GM15510 (cell line): Measurements from ENCODE around the gene MOB2.

Experiments
- POLR2A ChIP-seq: IDR thresholded peaks from 3 replicates; pipeline ENCODE4 v1.6.1; 2011; ENCODE audit warnings: borderline replicate concordance; ENCODE audit not compliant: insufficient read length; ENCODE audit errors: extremely low read depth

Gene MOB2

DNA sequence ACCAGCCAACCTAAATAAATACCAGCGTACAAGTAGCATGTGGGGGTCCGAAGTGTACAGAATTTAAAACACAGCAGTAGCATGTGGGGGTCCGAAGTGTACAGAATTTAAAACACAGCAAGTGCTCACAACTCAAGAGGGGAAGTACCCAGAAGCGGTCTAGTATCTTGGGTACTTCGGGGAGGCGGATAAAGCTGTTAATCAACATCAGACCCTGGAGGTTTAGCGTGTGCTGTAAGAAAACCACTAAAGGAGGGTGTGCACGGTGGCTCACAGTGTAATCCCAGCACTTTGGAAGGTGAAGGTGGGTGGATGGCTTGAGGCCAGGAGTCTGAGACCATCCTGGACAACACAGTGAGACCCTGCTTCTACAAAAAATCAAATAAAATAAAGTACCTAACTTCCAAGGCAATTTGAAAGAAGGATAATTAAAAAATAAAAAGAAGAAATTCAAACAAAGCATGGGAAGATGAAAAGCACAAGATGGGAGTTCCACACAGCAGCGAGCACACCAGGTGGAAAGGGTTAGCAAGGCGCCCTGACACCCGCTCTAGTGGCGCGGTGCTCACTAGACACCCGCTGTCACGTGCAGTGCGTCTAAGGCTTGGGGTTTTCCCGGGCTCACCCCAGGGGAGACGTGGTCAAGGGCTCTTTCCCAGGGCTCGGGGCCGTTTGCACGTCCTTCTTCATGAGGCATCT lies 35.0 kb upstream of the MOB2 start:
- TF ChIP-seq POLR2A, result peak; percentile 30

DNA sequence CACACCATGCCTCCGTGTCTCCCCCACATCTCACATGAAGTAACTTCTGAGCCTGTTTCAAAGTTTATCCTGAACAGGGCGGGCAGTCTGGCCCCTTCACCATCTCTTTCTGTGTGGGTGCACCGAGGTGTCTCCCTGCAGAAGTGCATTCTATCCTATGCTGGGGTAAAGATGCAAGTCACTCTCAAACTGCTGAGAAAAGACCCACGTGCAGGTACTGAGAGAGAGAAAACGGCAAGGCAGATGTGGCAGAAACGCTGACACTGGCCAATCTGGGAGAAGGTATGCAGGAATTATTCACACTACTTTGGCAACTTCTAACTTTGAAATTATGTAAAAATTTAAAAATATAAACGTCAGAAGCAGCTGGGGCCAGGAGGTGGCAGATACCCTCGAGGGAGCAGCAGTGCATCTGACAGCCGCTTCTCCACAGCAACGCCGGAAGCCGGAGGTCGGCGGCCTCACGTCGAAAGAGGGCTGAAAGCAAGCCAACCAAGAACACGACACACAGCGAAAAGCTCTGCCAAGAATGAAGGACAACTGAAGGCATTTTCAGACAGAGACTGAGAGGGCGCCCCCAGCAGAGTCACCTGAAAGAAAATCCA lies 34.2 kb upstream of the MOB2 start:
- no peak for TF ChIP-seq POLR2A

DNA sequence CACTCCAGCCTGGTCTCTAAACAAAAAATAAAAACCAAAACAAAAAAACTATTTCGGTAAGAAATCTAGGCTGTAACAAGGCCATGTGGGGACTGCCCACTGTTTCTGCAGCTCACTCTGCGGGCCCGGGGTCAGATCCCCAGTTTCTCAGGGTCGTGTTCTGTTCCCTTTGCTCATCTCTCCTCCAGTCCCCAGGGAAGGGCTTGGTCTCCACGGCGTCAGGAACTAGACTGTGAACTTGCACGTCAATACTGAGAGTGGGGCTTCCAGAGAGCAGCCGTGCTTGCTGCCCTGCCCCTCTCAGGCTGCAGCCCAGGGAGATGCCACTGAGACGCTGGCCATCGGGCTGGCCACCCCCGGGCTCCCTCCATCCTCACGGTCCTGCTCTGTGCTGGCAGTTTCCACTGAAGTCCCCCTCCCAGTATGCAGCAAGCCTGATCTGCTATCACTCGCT lies 33.7 kb upstream of the MOB2 start:
- TF ChIP-seq POLR2A, result no peak

DNA sequence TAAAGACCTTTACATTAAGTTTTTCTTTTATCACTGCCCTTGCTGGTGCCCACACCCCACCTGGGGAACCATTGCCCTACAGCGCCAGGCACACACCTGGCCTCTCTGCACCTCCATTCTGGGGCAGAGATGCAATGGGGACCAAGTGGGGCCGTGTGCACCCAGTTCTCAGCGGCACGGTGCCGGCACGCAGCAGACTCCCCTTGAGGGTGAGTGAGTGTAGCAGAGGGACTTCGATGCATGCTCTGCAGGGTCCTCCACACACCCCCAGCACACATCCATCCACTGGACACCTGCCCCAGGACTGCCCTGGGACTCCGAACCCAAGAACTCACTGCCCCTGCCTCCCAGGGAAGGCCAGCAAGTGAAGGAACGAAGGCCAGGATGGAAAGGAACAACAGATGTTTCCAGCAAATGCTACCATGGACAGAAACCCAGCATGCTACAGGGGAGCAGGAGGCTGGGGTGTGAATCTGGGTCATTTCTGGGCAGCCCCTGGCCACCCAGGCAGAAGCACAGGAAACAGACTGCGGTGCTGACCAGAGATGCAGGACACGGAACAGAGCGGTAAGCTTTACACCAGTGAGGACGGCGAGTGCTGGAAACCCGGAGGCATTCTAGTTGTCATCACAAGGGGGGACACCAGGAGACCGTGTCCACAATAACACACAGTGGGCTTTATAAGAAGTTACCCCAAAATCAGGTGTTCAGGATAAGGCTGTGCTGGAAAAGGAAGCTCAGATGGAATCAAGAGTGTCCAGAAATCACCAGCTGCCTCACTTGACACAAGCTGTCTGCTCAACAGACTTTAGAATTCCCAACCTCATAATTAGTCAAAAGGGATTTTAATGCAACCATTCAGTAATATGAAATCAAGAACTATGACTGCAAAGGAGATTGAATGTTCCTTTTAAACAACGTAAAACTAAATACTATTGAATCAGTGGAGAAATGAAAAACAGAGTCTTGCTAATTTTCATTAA lies 32.7 kb upstream of the MOB2 start:
- TF ChIP-seq POLR2A, result no peak

DNA sequence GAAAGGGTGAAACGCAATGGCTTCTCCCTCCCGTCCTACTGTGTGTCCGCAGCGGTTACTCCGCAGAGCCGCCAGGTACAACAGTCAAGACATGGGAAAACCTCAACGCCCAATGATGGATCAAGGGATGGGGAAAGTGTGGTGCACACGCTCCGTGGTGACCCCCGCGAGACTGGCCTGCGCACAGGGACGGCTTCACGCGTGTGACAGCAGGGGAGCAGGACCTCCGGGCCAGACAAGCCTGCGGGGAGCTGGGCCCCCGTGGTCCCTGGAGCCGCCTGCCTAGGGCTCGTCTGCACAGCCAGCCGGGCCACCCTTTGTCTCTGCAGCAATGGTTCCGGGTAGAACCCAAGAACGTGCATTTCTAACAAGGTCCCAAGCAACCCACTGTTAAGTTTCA lies 31.7 kb upstream of the MOB2 start:
- no peak for TF ChIP-seq POLR2A

DNA sequence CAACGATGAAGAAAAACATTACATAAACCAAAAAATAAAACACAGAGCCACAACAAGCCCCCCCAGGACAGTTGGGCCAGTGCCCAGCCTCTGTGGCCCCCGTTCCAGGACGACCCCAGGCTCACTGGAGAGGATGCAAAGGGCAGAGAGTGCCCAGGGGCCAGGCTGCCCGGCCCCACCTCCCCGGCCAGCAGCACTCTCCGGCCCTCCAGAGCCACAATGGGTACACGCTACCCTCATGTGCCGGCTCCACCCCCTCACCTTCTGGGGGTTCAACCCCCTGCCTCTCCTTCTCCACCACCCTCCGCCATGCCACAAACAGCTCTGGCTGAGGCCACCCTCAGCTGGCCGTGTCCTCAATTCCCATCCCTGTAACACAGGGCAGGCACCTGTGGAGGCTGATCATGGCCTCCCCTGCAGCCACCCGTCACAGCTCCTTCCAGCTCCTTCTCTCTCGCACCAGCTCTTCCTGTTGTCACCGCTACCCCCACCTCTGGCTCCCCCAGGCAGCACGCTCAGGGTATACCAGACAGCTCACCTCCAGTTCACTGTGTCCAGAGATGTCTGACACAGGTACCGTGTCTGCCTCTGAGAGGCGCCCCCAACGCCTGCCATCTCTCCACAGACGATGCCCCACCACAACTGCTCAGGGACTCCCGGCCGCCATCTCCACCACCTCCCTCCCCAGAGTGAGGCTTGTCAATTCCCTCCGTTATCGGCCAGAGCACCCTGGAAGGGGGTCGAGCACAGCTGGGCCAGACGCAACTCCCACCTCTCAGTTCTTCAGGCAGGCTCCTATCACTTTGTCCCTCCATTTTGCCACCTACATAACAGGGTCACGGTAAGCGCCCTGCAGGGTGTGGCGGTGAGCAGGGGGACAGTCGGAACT lies 30.8 kb upstream of the MOB2 start:
- TF ChIP-seq POLR2A, result no peak

DNA sequence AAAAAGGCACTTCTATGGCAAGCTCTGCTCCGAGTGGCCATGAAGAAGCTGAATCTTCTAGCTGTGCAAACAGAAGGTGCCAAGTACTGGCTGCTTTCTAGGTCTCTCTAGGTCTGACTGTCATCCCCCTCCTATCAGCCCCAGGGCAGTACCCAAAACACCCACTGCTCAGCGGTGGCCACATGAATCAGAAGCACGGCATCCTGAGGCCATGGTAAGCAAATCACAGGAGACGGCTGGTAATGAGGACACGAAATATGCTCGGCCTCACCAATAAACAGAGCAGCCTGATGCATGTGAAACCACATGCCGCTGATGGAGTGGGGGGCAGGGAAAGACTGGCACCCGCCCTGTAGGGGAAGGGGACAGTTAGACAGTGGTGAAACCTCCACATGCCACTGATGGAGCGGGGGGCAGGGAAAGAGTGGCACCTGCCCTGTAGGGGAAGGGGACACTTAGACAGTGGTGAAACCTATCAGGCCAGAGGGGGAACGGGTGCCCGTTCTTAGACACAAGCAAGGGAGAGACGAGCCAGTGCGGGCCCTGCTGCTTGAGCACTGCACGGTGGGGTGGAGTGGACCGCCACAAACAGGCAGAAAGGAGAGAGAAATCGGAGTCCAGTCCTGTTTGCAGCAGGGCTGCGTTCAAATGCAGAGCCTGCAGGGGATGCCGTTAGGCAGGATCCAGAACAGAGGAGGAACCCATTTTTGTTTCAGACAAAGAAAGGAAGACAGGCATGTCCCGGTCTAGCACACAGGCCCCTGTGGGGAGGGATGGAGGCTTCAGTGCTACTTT lies 29.9 kb upstream of the MOB2 start:
- no peak for TF ChIP-seq POLR2A

DNA sequence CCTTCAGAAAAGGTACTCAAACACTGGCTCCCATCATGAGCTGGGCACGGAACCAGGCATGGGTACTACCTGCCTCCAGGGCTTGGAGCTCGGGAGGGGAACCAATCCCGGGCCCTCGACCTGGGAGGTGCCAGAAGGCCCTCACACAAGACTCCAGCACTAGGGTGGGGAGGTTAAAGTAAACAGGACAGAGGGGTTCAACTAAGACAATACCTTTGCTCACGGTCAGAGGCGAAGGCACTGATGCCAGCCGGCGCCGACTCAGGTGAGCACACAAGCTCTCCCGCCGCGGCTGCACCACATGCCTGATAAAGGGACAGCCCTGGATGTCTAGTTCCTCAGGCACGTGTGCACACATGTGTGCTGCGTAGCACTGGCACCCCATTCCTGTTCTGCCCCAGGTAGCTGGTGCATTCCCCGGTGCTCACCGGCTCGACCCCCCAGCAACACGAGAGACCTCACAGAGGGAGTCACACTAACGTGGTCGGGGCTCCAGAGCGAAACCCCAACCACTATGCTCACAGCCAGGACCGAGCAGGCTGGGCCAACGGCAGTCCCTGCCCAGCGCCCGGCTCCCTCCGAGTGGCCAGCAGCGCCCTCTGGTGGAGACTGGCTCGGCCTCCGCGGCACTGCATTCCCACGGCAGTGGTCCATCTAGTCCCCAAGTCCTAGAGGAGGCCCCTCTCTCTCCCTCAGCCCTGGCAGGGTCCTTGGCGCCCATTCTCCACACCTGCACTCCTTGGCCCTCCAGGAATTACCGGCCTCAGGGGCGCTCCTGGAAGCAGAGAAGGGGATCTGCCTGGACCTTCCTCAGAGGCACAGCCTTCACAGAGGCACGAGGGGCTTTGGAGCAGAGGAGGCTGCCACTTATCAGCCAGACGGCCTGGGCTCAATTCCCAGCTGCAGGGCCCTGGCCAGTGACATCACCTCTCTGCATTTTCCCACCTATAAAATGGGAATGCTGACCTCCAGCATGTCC lies 28.8 kb upstream of the MOB2 start:
- TF ChIP-seq POLR2A, result no peak

DNA sequence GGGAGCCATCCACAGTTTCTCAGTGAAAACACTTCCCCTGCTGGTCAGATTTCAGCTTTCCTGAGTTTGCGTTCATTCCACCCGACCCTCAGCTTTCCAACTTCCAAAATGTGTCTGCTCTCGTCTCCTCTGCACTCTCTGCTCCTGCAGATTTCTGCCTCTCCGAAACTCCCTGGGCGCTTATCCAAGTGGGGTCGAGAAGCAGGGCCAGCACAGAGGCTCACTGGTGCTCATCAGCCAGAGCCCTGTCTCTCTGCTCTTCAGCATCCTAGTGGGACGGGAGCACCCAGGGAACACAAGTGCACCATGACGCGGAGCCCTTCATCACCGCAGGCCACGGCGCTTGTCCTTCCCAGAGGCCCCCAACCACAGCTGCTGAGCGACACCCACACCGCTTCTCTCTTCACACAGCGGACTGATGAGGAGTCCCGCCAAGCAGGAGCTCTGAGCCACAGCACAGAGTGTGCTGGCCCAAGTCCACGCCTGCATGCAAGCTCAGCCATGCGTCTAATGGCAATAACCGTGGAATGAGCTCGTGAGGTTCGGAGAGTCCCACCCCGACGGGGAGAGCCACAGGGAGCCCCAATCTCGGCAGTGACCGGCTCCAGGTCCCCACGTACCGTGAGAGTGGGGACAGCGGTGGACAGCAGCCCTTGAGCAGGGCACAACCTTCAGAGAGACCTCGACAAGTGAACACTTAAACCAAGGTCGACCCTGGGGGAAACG lies 27.9 kb upstream of the MOB2 start:
- no peak for TF ChIP-seq POLR2A

DNA sequence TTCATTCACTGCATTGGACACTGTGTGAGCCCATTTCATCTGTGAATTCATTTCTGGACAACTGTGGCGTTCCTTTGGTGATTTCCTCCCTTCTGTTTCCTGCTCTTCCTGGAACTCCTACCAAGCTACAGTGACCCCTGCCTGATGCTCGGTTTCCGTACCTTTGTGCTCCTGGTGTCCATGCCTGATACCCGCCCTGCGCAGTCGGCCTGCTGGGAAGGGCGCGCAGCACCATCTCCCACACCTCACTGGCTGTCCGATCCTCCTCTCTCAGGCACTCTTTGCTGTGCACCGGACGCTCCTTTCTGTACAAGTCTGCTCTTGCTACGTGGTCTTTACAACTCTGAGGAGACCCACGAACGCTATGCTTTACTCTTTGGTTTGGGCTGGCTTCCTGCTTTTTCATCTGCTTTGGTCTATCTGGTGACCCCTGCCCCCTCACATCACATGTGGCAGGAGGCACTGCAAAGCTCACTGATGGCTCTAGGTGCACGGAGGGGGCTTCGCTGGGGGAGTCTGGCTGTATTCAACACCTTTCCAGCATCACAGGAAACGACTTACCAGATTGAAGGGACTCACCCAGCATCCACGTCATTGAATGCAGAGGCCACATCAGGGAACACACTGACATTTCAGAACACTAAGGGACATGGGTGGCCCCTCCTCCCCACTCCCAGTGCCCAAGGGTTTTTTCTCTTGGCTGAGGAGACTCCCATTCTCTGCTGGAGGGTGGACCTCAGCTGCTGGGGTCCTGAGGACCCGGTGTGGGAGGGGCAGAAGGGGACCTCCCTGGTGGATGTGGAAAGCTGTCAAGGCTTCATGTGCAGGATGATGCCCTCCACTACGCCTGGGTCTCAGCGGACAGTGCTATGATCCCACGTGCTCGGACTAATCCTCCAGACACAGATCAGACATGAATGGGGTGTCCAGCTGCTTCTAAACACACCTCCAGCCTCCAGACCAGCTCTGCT lies 27.0 kb upstream of the MOB2 start:
- TF ChIP-seq POLR2A, result no peak
